Esophagus (tissue), 2 donors: ENCODE data around the gene KCTD3. TPM values are rescaled to one million over a fixed set of nuclear protein-coding genes. Genes with fewer than 3 reads are reported as not detected.

Experiments
- H3K27ac ChIP-seq, 2 donors: one replicate each; pipeline ENCODE4 v1.5.1; 2013; ENCODE audit warnings: low read depth in 2 of 2, mild to moderate bottlenecking in 2 of 2, inconsistent platforms in 1 of 2, low read length in 1 of 2, moderate library complexity in 1 of 2
- H3K27me3 ChIP-seq, 2 donors: one replicate each; pipeline ENCODE4 v1.6.1; 2013; ENCODE audit warnings: low read length in 2 of 2, control low read depth in 1 of 2, mild to moderate bottlenecking in 1 of 2; ENCODE audit not compliant: insufficient read depth in 2 of 2, control insufficient read depth in 1 of 2
- H3K36me3 ChIP-seq, 2 donors: one replicate each; pipeline ENCODE4 v1.6.1; 2013; ENCODE audit warnings: low read length in 1 of 2; ENCODE audit not compliant: control insufficient read depth in 2 of 2, insufficient read depth in 2 of 2
- H3K4me1 ChIP-seq, 2 donors: one replicate each; pipeline ENCODE4 v1.6.1; 2013; ENCODE audit warnings: low read length in 1 of 2; ENCODE audit not compliant: control insufficient read depth in 2 of 2, insufficient read depth in 2 of 2
- H3K4me3 ChIP-seq, 2 donors: one replicate each; pipeline ENCODE4 v1.5.1; 2013; ENCODE audit warnings: low read length in 2 of 2, mild to moderate bottlenecking in 2 of 2, low read depth in 1 of 2, moderate library complexity in 1 of 2
- H3K9me3 ChIP-seq, 2 donors: one replicate each; pipeline ENCODE4 v1.6.1; 2013; ENCODE audit warnings: mild to moderate bottlenecking in 2 of 2, low read depth in 1 of 2, low read length in 1 of 2, moderate library complexity in 1 of 2; ENCODE audit not compliant: control insufficient read depth in 2 of 2, insufficient read depth in 1 of 2
- WGBS, 2 donors: extraction: QIAGEN DNeasy Blood & Tissue Kit; methylation state at CpG; one replicate each; pipeline ENCODE4 v1.1.7; 2013; 5-methylcytosine and 5-hydroxymethylcytosine counted together
- polyA plus RNA-seq, 2 donors: library from polyadenylated mRNA; stranded (reverse); fragments of 200-250 nt; gene quantifications; one replicate each; pipeline ENCODE4 v1.2.3, GENCODE V29; 2013
- donor health status: healthy with polysubstance abuse.
- donor health status: Bipolar disorder and iron deficiency.

The KCTD3 gene
- polyA plus RNA-seq, 2 donors: 29.6 to 60.0 TPM

DNA sequence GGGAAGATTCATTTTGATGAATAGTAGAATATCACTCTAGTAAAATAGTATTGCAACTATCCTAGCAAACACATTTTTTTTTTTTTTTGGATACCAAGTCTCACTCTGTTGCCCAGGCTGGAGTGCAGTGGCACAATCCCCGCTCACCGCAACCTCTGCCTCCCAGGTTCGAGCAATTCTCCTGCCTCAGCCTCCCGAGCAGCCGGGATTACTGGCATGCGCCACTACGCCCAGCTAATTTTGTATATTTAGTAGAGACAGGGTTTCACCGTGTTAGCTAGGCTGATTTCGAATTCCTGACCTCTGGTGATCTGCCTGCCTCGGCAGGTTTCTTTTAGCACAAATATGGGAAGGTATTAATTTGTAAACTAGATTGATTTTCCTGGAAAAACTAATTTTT is 33.8 kb downstream of the KCTD3 start:
- H3K4me1 ChIP-seq: no peaks in the 10 kb centered on the region
- H3K27me3 ChIP-seq: no peaks in the 10 kb centered on the region
- H3K9me3 ChIP-seq: no peaks in the 10 kb centered on the region
- H3K27ac ChIP-seq: peak overlapping the region in 1 of 2 donors; percentile 30
- H3K36me3 ChIP-seq: no peaks in the 10 kb centered on the region
- no peak overlapping the region for H3K4me3 ChIP-seq
- WGBS, 2 donors: 90% methylated on average over 10 of the region's 10 CpGs

GRCh38 chr1:215601276-215601675 is 34.2 kb downstream of the KCTD3 start:
- no peaks in the 10 kb centered on the region for H3K36me3 ChIP-seq
- no peak overlapping the region for H3K4me3 ChIP-seq
- WGBS, 2 donors: 75 to 82% methylated on average over 2 of the region's 2 CpGs
- H3K27ac ChIP-seq: no peak overlapping the region
- H3K4me1 ChIP-seq: no peaks in the 10 kb centered on the region
- H3K9me3 ChIP-seq: no peaks in the 10 kb centered on the region
- H3K27me3 ChIP-seq: no peaks in the 10 kb centered on the region

DNA sequence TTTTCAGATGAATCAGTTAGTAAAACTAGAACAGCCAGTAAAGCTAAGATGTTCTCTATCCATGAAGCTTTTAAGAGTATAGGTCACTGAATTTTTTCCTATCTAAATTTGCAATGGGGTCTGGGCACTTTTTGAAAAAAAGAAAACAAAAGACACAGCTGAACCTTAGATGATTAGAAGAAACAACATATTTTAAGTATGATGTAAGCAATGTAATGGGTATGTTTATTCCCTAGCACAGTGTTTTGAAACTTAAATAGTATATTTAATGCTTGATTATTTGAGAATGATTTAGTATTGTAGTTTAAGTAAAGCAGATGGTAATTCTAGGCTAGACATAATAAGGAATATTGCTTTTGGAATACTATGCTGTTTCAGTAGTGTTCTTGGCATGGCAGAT is 36.2 kb downstream of the KCTD3 start:
- no peaks in the 10 kb centered on the region for H3K36me3 ChIP-seq
- H3K4me1 ChIP-seq: no peaks in the 10 kb centered on the region
- H3K9me3 ChIP-seq: no peaks in the 10 kb centered on the region
- no peak overlapping the region for H3K27ac ChIP-seq
- no peaks in the 10 kb centered on the region for H3K27me3 ChIP-seq
- no peak overlapping the region for H3K4me3 ChIP-seq

GRCh38 chr1:215605011-215605621 is 38.0 kb downstream of the KCTD3 start:
- H3K9me3 ChIP-seq: no peaks in the 10 kb centered on the region
- no peaks in the 10 kb centered on the region for H3K27me3 ChIP-seq
- no peak overlapping the region for H3K27ac ChIP-seq
- H3K4me1 ChIP-seq: no peaks in the 10 kb centered on the region
- H3K4me3 ChIP-seq: no peak overlapping the region
- H3K36me3 ChIP-seq: no peaks in the 10 kb centered on the region

GRCh38 chr1:215606036-215606435 is 38.9 kb downstream of the KCTD3 start:
- no peaks in the 10 kb centered on the region for H3K36me3 ChIP-seq
- no peaks in the 10 kb centered on the region for H3K4me1 ChIP-seq
- H3K4me3 ChIP-seq: no peak overlapping the region
- H3K27me3 ChIP-seq: no peaks in the 10 kb centered on the region
- H3K27ac ChIP-seq: no peak overlapping the region
- no peaks in the 10 kb centered on the region for H3K9me3 ChIP-seq
- 62 to 65% methylated on average over 3 of the region's 3 CpGs for WGBS, 2 donors

DNA sequence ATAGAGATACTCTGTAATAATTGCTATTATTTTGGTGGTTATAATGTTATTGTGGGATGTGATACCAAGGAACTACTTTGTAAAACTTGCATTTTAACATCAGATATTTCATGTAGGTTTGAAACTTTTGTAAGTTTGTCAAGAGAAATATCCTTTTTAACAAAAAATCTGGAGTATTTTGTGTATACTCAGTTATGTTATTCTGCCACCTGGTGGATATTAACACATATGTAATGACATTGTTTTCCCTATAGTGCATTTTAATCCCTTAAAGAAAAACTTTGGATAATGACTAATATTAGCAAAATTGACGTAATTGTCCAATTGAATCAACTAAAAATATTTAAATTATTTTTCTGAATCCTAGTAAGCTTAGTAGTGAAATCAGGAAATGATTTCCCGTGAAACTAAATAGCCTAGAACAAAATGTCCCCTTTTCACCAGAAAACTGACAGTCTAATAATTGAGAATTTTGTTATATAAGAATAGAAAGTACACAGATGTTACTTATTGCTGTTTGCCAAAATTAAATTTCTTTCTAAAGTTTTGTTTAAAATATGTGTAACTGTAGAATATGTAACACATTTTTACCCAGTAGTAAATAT is 39.6 kb downstream of the KCTD3 start:
- Histone ChIP-seq H3K9me3 (no peaks in the 10 kb centered on the region), H3K4me3 (no peak overlapping the region), H3K27me3 (no peaks in the 10 kb centered on the region), H3K4me1 (no peaks in the 10 kb centered on the region), H3K27ac (no peak overlapping the region), H3K36me3 (no peaks in the 10 kb centered on the region)
- 55 to 68% methylated on average over 2 of the region's 2 CpGs for WGBS, 2 donors

DNA sequence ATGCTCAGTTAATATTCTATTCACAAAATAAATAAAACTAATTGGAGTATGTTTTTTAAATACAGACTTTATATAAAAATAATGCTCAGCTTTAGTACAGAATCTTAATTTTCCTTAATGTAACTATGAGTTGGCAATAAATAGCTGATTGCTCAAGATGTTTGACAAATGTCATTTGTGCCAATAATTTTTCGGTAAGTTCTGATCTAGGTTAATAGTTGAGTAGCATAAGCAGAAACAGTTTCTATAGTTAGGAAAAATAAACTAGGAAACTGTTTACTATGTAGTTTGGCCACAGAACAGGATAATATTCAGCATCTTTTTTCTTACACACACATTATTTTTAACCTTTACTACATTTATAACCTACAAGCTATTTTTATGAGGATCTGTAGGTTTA is 40.3 kb downstream of the KCTD3 start:
- Histone ChIP-seq H3K36me3 (no peaks in the 10 kb centered on the region), H3K27me3 (no peaks in the 10 kb centered on the region), H3K9me3 (no peaks in the 10 kb centered on the region), H3K4me1 (no peaks in the 10 kb centered on the region), H3K4me3 (no peak overlapping the region), H3K27ac (no peak overlapping the region)
- 42 to 56% methylated on average over 1 of the region's 1 CpG for WGBS, 2 donors

- Histone ChIP-seq H3K36me3 (peaks cover 0 to 2% of the 10 kb centered on the region in 2 donors), H3K4me1 (no peaks in the 10 kb centered on the region), H3K27me3 (no peaks in the 10 kb centered on the region), H3K27ac (no peak overlapping the region), H3K9me3 (no peaks in the 10 kb centered on the region), H3K4me3 (no peak overlapping the region)
- 88 to 89% methylated on average over 4 of the region's 4 CpGs for WGBS, 2 donors
Measured at GRCh38 chr1:215608646-215609045, 41.5 kb downstream of the KCTD3 start.

- peaks cover 5% of the 10 kb centered on the region in 2 donors for H3K36me3 ChIP-seq
- H3K27ac ChIP-seq: no peak overlapping the region
- H3K4me3 ChIP-seq: no peak overlapping the region
- H3K4me1 ChIP-seq: no peaks in the 10 kb centered on the region
- WGBS, 2 donors: 23 to 36% methylated on average over 3 of the region's 3 CpGs
- no peaks in the 10 kb centered on the region for H3K9me3 ChIP-seq
- H3K27me3 ChIP-seq: no peaks in the 10 kb centered on the region
Measured at GRCh38 chr1:215612391-215612790, 45.3 kb downstream of the KCTD3 start.

- WGBS, 2 donors: 83 to 87% methylated on average over 1 of the region's 1 CpG
- H3K36me3 ChIP-seq: peaks cover 8% of the 10 kb centered on the region in 2 donors
- H3K27me3 ChIP-seq: no peaks in the 10 kb centered on the region
- H3K4me1 ChIP-seq: no peaks in the 10 kb centered on the region
- no peak overlapping the region for H3K27ac ChIP-seq
- H3K4me3 ChIP-seq: no peak overlapping the region
- no peaks in the 10 kb centered on the region for H3K9me3 ChIP-seq
Measured at GRCh38 chr1:215617979-215618378, 50.9 kb downstream of the KCTD3 start.
